ENCODE measurements around the gene ADAMTS7.

DNA sequence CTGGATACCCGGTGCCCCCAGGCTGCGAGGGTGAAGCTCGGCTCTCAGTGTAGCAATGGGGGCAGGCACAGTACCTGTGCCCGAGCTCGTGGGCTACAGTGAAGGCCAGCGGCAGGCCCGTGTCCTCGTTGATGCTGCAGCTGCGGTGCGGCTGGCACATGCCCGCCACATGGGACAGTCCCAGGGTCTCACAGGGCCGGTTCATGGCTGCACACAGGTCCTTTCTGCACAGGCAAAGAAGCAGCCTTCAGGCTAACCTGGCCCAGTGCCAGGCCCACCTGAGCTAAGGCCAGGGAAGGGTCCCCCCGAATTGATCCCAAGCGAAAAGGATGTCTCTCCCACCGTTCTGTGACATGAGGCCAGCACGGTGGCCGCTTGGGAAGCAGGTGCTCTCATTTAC is 21.6 kb downstream of the ADAMTS7 start:
- TF ChIP-seq POLR2A (IDR thresholded peaks at IDR 0.05; ENCODE audit: low read depth, low read length) (no peak), POLR2AphosphoS5 (IDR thresholded peaks at IDR 0.05; ENCODE audit: low read depth, low read length) (no peak)
